ENCODE results near the gene LAMTOR4.

LAMTOR4 gene

DNA sequence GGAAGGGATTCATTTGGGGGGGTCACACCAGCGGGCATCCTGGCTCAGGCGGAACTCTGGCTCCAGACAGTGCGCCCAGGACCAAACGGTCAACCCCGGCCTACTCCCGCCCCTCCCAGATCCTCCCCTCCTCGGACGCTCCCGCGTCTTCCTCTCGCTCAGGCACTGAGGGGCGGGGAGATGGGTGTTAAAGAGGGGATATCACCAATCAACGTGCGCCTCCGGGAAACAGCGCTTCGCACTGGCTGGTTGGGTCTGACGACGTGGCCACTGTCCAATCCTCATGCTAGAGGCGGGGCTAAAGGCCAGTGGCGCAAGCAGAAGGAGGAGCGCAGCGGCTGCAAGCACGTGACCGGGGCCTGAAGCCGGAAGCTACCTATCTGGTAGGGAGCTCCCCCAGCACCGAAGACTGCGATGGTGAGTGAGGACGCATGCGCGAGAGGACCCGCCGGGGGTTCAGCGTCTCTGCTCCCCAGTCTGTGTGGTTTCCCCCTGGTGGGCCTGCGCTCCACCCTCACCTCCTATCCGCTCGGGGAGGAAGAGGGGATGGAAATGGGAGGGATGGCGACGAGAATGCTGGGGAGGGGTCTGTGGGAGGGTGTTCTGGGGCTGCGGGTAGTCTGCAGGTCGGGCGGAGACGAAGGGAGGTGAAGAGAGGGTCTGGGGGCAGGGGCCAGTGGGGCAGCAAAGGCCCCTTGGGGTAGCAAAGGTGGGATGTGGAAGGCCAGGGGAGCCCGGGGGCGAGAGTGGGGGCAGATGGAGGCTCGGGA, at the start of gene LAMTOR4:
Gene LAMTOR4 (plus strand): TSS at position 360 of the 770 bp plus-strand sequence. CDS start 55 bp downstream, at position 415.
- peak within 1 kb of the TSS; percentile 86 for H3K27ac ChIP-seq (ENCODE audit: low read depth, low read length)
- H3K9me3 ChIP-seq (ENCODE audit: control insufficient read depth in 5 of 5, low read length in 5 of 5): no peaks in the 10 kb centered on the region
- peaks cover 0 to 9% (median 8%) of the 10 kb centered on the region in 5 donors for H3K36me3 ChIP-seq (ENCODE audit: control insufficient read depth in 5 of 5, insufficient read depth in 5 of 5, low read length in 5 of 5)
- no peaks in the 10 kb centered on the region for H3K27me3 ChIP-seq (ENCODE audit: control insufficient read depth in 5 of 5, insufficient read depth in 4 of 5, low read length in 5 of 5)
- H3K4me3 ChIP-seq (ENCODE audit: low read depth in 1 of 5, low read length in 5 of 5): peak within 1 kb of the TSS; percentile 89 to 99 (median 93)
- H3K9ac ChIP-seq (ENCODE audit: low read length in 5 of 5): peak within 1 kb of the TSS; percentile 73 to 95 (median 92)
- peaks cover 2 to 30% (median 21%) of the 10 kb centered on the region in 5 donors for H3K4me1 ChIP-seq (ENCODE audit: control insufficient read depth in 5 of 5, insufficient read depth in 5 of 5, low read length in 5 of 5)

DNA sequence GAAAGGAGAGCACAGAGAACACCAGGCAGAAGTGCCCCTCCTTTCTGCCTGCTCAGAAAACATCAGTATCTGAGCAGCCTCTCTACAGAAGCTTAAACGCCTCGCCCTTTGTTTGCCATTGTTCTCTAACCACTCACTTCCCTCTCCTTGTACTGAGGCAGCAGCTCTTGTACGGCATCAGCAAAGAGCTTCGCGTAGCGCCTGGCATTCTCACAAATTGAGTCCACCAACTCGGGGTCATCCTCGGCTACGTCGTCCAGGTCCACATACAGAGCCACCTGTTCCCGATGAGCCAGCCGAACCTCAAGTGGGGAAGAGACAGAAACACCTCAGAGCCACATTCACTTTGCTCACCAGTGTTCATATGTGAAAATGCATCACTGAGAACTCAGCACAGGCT, 49.3 kb upstream of the LAMTOR4 start:
- Histone ChIP-seq H3K4me3 (ENCODE audit: low read depth in 1 of 5, low read length in 5 of 5) (peak overlapping the region; percentile 81 to 84 (median 81)), H3K27me3 (ENCODE audit: control insufficient read depth in 5 of 5, insufficient read depth in 4 of 5, low read length in 5 of 5) (no peaks in the 10 kb centered on the region), H3K9me3 (ENCODE audit: control insufficient read depth in 5 of 5, low read length in 5 of 5) (no peaks in the 10 kb centered on the region), H3K9ac (ENCODE audit: low read length in 5 of 5) (peak overlapping the region in 4 of 5 donors; percentile 60 to 68 (median 65)), H3K4me1 (ENCODE audit: control insufficient read depth in 5 of 5, insufficient read depth in 5 of 5, low read length in 5 of 5) (peaks cover 6 to 32% (median 26%) of the 10 kb centered on the region in 5 donors), H3K27ac (ENCODE audit: low read depth, low read length) (peak overlapping the region; percentile 89), H3K36me3 (ENCODE audit: control insufficient read depth in 5 of 5, insufficient read depth in 5 of 5, low read length in 5 of 5) (peaks cover 0 to 63% (median 54%) of the 10 kb centered on the region in 5 donors)

DNA sequence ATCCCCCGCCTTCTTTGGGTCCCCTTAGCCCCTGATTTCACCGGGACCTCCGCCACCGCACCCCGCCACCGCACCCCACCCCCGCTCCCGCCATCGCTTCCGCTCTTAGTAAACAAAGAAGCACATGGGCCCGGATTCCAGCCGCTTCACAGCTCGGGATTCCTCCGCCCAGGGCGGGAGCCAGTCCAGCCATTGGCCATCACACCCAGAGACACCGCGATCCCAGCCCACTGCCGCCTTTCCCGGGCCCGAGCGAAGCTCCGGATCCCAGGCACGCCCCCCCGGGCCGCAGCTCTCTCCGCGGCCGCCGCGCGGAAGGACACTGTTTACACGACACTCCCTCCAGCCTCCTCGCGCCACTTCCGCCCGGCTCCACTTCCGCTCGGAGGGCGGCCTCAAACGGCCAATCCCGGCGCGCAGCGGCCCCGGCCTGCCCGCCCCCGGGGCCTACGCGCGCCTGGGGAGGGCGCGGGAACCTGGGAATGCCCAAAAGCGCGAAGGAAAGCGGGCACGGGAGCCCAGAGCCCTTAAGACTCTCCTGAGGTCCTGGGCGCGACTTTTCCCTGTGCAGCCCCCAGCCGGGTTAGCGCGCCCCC, 48.2 kb upstream of the LAMTOR4 start:
- Histone ChIP-seq H3K27ac (ENCODE audit: low read depth, low read length) (peak overlapping the region; percentile 89), H3K4me1 (ENCODE audit: control insufficient read depth in 5 of 5, insufficient read depth in 5 of 5, low read length in 5 of 5) (peaks cover 6 to 31% (median 26%) of the 10 kb centered on the region in 5 donors), H3K27me3 (ENCODE audit: control insufficient read depth in 5 of 5, insufficient read depth in 4 of 5, low read length in 5 of 5) (no peaks in the 10 kb centered on the region), H3K36me3 (ENCODE audit: control insufficient read depth in 5 of 5, insufficient read depth in 5 of 5, low read length in 5 of 5) (peaks cover 0 to 62% (median 55%) of the 10 kb centered on the region in 5 donors), H3K9ac (ENCODE audit: low read length in 5 of 5) (peak overlapping the region; percentile 63 to 85 (median 78)), H3K9me3 (ENCODE audit: control insufficient read depth in 5 of 5, low read length in 5 of 5) (no peaks in the 10 kb centered on the region), H3K4me3 (ENCODE audit: low read depth in 1 of 5, low read length in 5 of 5) (peak overlapping the region; percentile 81 to 84 (median 81))

DNA sequence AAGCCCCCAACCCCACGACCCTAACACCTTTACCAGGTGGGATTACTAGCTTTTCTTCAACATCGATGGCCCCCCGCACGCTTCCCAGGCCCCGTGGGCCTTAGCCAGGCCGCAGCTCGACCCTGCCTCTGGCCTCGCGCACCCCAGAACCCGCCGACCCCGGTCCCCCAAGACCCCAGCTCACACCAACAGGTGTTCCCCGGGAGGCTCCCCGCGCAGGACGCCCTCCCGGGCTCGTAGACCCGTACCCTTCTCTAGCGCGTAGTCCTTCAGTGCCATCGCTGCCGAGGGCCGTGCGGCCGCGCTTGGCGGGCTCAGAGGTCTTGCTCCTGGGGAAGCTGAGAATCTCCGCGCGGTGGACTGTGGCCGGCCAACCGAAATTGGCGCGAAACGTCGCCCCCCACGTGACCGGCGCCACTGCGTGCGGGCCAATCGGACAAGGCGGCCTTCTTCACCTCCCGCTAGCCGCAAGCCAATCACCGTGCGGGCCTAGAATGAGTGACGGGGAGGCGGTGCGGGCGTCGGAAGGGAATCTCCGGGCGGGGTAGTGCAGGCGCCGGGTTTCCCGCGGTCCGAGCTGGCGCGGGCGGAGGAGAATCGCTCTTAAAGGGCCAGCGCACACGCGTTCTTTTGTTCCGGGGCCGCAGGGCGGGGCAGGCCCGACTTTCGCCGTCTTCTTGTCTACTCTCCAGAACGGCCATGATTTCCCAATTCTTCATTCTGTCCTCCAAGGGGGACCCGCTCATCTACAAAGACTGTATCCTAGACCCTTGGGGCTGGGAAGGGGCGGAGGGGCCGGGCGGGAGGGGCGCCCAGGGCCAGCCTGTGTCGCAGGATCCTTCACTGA, 47.5 kb upstream of the LAMTOR4 start, which contains the start of the genes AP4M1 and MCM7:
Gene AP4M1 (plus strand): TSS at position 628 of the 847 bp plus-strand sequence. CDS start 72 bp downstream, at position 700.
Gene MCM7 (minus strand): TSS at position 382 of the 847 bp plus-strand sequence. CDS start 103 bp downstream, at position 279.
- Histone ChIP-seq H3K36me3 (ENCODE audit: control insufficient read depth in 5 of 5, insufficient read depth in 5 of 5, low read length in 5 of 5) (peaks cover 0 to 62% (median 53%) of the 10 kb centered on the region in 5 donors), H3K4me3 (ENCODE audit: low read depth in 1 of 5, low read length in 5 of 5) (peak within 1 kb of the TSS; percentile 81 to 84 (median 81)), H3K4me1 (ENCODE audit: control insufficient read depth in 5 of 5, insufficient read depth in 5 of 5, low read length in 5 of 5) (peaks cover 6 to 31% (median 26%) of the 10 kb centered on the region in 5 donors), H3K27ac (ENCODE audit: low read depth, low read length) (peak within 1 kb of the TSS; percentile 89), H3K9ac (ENCODE audit: low read length in 5 of 5) (peak within 1 kb of the TSS; percentile 63 to 85 (median 78)), H3K27me3 (ENCODE audit: control insufficient read depth in 5 of 5, insufficient read depth in 4 of 5, low read length in 5 of 5) (no peaks in the 10 kb centered on the region), H3K9me3 (ENCODE audit: control insufficient read depth in 5 of 5, low read length in 5 of 5) (no peaks in the 10 kb centered on the region)

GRCh38 chr7:100102950-100103840, 45.5 kb upstream of the LAMTOR4 start:
- peak overlapping the region in 1 of 5 donors; percentile 39 for H3K9ac ChIP-seq (ENCODE audit: low read length in 5 of 5)
- H3K4me1 ChIP-seq (ENCODE audit: control insufficient read depth in 5 of 5, insufficient read depth in 5 of 5, low read length in 5 of 5): peaks cover 6 to 31% (median 26%) of the 10 kb centered on the region in 5 donors
- H3K9me3 ChIP-seq (ENCODE audit: control insufficient read depth in 5 of 5, low read length in 5 of 5): no peaks in the 10 kb centered on the region
- H3K27ac ChIP-seq (ENCODE audit: low read depth, low read length): no peak overlapping the region
- H3K4me3 ChIP-seq (ENCODE audit: low read depth in 1 of 5, low read length in 5 of 5): no peak overlapping the region
- no peaks in the 10 kb centered on the region for H3K27me3 ChIP-seq (ENCODE audit: control insufficient read depth in 5 of 5, insufficient read depth in 4 of 5, low read length in 5 of 5)
- peaks cover 0 to 63% (median 56%) of the 10 kb centered on the region in 5 donors for H3K36me3 ChIP-seq (ENCODE audit: control insufficient read depth in 5 of 5, insufficient read depth in 5 of 5, low read length in 5 of 5)

- no peak overlapping the region for H3K4me3 ChIP-seq (ENCODE audit: low read depth in 1 of 5, low read length in 5 of 5)
- no peaks in the 10 kb centered on the region for H3K9me3 ChIP-seq (ENCODE audit: control insufficient read depth in 5 of 5, low read length in 5 of 5)
- no peak overlapping the region for H3K27ac ChIP-seq (ENCODE audit: low read depth, low read length)
- peaks cover 0 to 69% (median 59%) of the 10 kb centered on the region in 5 donors for H3K36me3 ChIP-seq (ENCODE audit: control insufficient read depth in 5 of 5, insufficient read depth in 5 of 5, low read length in 5 of 5)
- H3K9ac ChIP-seq (ENCODE audit: low read length in 5 of 5): no peak overlapping the region
- H3K4me1 ChIP-seq (ENCODE audit: control insufficient read depth in 5 of 5, insufficient read depth in 5 of 5, low read length in 5 of 5): peaks cover 0 to 16% (median 12%) of the 10 kb centered on the region in 5 donors
- no peaks in the 10 kb centered on the region for H3K27me3 ChIP-seq (ENCODE audit: control insufficient read depth in 5 of 5, insufficient read depth in 4 of 5, low read length in 5 of 5)
Measured at GRCh38 chr7:100105534-100105933, 43.2 kb upstream of the LAMTOR4 start.

DNA sequence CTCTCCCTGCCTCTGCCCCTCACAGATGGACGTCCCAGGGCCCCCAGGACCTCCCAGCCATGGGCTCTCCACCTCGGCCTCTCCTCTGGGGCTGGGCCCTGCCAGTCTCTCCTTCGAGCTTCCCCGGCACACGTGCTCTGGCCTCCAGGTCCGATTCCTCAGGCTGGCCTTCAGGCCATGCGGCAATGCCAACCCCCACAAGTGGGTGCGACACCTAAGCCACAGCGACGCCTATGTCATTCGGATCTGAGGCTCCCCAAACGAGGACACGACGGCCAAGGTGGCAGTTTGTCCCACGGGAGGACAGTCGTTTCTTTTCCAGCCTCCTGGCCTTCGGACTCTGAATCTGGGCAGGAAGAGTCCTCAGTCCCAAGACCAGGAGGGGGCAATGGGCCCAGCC, 42.1 kb upstream of the LAMTOR4 start:
- Histone ChIP-seq H3K27ac (ENCODE audit: low read depth, low read length) (no peak overlapping the region), H3K9ac (ENCODE audit: low read length in 5 of 5) (no peak overlapping the region), H3K27me3 (ENCODE audit: control insufficient read depth in 5 of 5, insufficient read depth in 4 of 5, low read length in 5 of 5) (no peaks in the 10 kb centered on the region), H3K9me3 (ENCODE audit: control insufficient read depth in 5 of 5, low read length in 5 of 5) (no peaks in the 10 kb centered on the region), H3K4me1 (ENCODE audit: control insufficient read depth in 5 of 5, insufficient read depth in 5 of 5, low read length in 5 of 5) (peaks cover 0 to 10% (median 7%) of the 10 kb centered on the region in 5 donors), H3K4me3 (ENCODE audit: low read depth in 1 of 5, low read length in 5 of 5) (no peak overlapping the region), H3K36me3 (ENCODE audit: control insufficient read depth in 5 of 5, insufficient read depth in 5 of 5, low read length in 5 of 5) (peaks cover 0 to 80% (median 68%) of the 10 kb centered on the region in 5 donors)

DNA sequence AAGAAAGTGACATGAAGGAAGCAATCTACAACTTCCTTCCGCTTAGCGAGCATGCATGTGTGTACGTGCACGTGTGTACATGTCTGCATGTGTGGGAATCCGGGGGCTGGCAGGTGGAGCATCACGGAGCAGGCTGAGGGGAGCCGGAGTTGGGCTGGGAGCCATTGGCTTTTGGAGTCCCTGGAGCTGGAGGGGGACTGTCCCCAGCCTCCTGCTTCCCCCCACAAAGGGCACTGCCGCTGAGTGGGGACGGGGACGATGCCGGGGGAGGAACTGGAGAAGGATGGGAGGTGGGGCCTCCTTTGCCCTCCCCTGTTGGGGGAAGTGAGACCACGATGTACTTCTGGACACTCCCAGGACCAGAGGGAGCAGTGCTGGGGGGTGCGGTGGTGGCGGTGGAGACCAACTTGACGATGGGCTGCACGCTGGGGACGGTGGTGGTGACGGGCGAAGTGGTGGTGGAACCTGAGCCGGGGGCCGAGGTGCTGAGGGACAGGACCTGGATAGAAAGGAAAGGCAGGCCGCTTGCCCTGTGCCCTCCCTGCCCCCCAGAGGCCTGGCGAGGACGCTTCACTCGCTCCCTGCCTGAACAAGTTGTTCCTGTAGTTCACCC, 41.5 kb upstream of the LAMTOR4 start:
- Histone ChIP-seq H3K4me3 (ENCODE audit: low read depth in 1 of 5, low read length in 5 of 5) (no peak overlapping the region), H3K9me3 (ENCODE audit: control insufficient read depth in 5 of 5, low read length in 5 of 5) (no peaks in the 10 kb centered on the region), H3K4me1 (ENCODE audit: control insufficient read depth in 5 of 5, insufficient read depth in 5 of 5, low read length in 5 of 5) (peaks cover 0 to 5% (median 4%) of the 10 kb centered on the region in 5 donors), H3K27me3 (ENCODE audit: control insufficient read depth in 5 of 5, insufficient read depth in 4 of 5, low read length in 5 of 5) (no peaks in the 10 kb centered on the region), H3K9ac (ENCODE audit: low read length in 5 of 5) (no peak overlapping the region), H3K27ac (ENCODE audit: low read depth, low read length) (no peak overlapping the region), H3K36me3 (ENCODE audit: control insufficient read depth in 5 of 5, insufficient read depth in 5 of 5, low read length in 5 of 5) (peaks cover 0 to 86% (median 74%) of the 10 kb centered on the region in 5 donors)

All from subcutaneous abdominal adipose tissue (tissue), 5 donors.